HFF-Myc (cell line): ENCODE measurements around the gene KCNQ1.

Experiments used
- DNase-seq: peaks from one replicate; pipeline ENCODE4 v3.0.0-alpha.2; 2011; ENCODE audit warnings: low read depth; ENCODE audit errors: extremely low read depth
- H3K4me3 ChIP-seq: replicated peaks from 2 replicates; pipeline ENCODE4 v1.5.1; 2011; ENCODE audit warnings: low read depth, mild to moderate bottlenecking, control low read depth, low read length
- TF ChIP-seq, protein P1 (sequence below): IDR thresholded peaks from 2 replicates; pipeline ENCODE4 v1.5.1; 2012; ENCODE audit warnings: mild to moderate bottlenecking, low read depth, low read length, control low read depth; ENCODE audit errors: missing control alignments

The KCNQ1 gene

DNA sequence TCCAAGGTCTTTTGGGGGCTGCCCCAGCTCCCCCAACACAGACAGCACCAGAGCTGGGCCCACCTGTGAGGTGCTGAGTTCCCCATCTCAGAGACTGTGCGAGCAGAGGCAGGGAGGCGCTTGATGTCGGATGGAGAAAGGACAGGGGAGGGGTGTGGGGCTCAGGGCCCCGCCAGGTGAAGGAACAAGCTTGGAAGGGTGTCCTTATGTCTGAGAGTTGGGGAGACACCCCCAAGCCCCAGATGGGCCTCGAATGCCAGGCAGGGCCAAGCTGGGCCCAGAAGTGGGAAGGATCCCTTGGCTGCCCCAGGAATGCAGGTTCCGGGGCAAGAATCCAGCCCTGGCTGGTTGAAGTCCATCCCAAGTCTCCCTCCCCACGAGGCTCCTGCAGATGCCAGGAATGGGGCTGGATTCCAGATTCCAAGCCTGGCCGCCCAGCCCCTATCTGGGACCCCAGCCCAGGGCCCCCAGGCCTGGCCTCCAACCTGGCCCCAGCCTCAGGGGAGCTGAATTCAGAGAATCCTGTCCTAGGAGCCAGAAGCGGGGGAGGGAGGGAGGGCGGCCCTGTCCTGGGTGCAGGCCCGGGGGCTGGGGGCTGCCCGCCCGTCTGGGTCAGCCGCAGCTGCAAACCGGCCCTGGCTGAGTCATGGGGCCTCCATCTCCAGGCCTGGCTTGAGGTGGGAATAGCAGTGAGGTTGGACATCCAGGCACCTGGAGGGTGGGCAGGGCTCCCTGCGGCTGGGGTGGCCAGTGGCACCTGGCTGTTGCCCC is 389.9 kb downstream of the KCNQ1 start:
- H3K4me3 ChIP-seq = no peak overlapping the region
- TF ChIP-seq, protein P1, sequence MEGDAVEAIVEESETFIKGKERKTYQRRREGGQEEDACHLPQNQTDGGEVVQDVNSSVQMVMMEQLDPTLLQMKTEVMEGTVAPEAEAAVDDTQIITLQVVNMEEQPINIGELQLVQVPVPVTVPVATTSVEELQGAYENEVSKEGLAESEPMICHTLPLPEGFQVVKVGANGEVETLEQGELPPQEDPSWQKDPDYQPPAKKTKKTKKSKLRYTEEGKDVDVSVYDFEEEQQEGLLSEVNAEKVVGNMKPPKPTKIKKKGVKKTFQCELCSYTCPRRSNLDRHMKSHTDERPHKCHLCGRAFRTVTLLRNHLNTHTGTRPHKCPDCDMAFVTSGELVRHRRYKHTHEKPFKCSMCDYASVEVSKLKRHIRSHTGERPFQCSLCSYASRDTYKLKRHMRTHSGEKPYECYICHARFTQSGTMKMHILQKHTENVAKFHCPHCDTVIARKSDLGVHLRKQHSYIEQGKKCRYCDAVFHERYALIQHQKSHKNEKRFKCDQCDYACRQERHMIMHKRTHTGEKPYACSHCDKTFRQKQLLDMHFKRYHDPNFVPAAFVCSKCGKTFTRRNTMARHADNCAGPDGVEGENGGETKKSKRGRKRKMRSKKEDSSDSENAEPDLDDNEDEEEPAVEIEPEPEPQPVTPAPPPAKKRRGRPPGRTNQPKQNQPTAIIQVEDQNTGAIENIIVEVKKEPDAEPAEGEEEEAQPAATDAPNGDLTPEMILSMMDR = no peak
- no peak for DNase-seq

DNA sequence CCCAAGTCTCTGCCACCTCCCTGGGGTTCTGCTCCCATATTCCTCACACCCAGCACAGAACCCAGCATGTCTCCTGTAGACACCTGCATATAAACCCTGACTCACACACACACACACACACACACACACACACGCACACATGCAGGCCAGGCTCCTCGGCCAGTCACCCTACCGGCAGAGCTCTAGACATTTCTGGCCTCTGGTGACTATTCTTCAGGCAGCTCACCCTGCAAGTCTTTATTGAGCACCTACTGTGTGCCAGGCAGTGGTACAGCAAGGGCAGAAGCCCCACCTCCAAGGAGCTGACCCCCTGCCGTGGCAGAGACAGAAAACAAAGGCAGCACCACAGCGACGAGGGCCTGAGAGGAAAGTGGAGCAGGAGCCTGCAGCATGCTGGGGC is 390.5 kb downstream of the KCNQ1 start:
- no peak for DNase-seq
- no peak overlapping the region for H3K4me3 ChIP-seq
- TF ChIP-seq, protein P1 = no peak

DNA sequence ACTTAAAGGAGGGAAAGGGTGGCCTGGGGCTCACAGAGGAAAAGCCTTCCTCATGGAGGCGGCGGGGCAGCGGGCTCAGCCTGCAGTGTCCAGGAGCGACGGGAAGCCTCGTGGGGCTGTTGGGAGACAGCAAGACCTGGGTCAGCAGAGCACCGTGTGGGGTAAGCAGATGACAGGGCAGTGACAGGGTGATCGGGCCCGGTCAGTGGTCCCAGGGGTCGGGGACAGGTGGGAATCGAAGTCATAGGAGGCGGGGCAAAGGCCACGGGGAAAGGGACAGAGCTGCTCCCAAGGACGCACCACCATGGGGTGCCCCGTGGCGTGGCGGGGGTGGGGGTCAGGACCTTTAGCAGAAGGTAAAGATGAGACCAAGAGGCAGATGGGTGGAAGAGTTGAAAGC is 390.9 kb downstream of the KCNQ1 start:
- no peak overlapping the region for H3K4me3 ChIP-seq
- DNase-seq = no peak
- TF ChIP-seq, protein P1 = no peak

DNA sequence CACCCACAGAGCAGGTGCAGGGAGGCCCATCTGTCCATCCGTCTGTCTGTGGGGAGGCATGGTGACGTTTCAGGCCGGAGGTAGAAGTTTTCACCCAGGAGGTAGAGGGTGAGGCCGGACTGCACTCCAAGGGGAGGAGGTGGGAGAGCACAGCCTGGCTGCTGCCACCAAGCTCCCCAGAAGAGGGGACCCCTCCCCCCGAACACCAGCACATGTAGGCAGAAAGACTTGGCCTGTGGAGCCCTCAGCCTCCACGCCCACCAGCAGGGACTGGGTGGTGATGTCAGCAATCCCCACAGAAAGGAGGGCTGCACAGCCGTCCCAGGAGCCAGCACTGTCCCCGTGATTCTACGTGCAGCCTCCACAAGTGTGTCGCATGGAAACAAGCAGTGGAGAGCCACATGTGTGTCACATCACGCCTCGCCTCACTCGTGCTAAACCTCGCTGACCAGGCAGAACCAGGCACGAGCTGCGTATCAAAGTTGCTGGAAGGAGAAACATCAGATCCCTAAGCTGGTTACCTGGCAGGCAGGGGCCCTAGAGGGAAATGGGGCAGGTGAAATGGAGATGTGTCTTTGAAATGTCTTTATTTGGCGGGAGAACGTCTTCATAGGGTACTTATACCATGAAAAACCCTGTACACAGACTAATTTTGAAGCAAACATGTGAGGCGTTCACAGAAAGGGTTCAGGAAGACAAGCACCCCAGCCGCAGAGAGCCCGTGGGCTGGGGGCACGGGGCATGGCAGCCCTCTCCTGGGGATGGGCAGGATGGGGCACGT is 391.7 kb downstream of the KCNQ1 start:
- TF ChIP-seq, protein P1 = no peak
- DNase-seq = no peak
- no peak overlapping the region for H3K4me3 ChIP-seq

DNA sequence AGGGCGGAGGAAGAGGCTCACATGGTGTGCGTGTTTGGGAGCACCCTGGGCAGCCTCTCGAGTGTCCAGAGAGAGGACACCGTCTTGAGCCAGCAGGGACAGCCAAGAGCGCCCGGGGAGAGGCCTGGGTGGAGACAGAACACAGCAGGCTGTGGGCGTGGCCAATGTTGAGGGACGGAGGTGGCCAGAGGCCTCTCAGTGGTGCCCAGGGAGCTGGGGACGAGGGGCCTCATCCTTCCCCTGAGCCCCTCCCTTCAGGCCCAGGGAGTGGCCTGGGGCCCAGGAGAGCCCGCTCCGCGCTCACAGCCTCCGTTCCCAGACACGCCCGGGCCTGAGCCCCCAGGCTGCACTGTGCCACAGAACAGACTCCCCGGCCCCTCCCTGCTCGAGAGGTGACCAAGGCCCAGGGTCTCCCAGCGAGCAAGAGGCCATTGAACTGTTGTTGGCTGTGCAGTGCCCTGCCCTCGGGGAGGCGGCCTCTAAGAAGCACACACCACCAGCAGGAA is 392.3 kb downstream of the KCNQ1 start:
- H3K4me3 ChIP-seq = no peak overlapping the region
- no peak for DNase-seq
- TF ChIP-seq, protein P1 = no peak

DNA sequence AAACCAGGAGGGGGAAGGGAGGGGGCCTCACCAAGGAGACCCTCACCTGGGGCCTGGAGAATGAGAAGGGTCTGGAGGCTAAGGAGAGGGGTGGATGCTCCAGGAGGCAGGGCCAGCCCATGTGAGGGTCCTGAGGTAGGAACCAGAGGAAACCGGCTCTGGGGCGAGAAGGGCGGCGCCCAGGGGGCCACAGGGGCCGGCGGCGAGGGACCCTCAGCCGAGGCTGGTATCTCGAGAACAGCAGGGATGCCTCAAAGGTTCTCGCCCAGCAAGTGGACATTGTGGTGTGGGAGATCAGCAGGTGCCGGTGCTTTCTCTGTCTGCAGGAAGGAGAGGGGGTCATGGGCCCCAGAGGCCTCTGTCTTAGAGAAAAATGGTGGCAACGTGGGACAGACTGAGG is 392.8 kb downstream of the KCNQ1 start:
- TF ChIP-seq, protein P1 = no peak
- no peak overlapping the region for H3K4me3 ChIP-seq
- no peak for DNase-seq
